Fibroblast of lung (primary cell): Measurements from ENCODE around the gene ARRDC1. TPM values are rescaled to one million over a fixed set of nuclear protein-coding genes. Genes with fewer than 3 reads are reported as not detected.
A peak's percentile ranks its signal among the peaks of the same experiment; 100 is the strongest.

Experiments used
- DNase-seq, 2 donors: peaks; one replicate each; pipeline versions ENCODE4 v3.0.0 to v3.0.0-alpha.2; 2010; ENCODE audit warnings: low read depth in 2 of 2
- H2AFZ ChIP-seq: 2 replicates; pipeline ENCODE4 v1.5.1; 2012; ENCODE audit warnings: low read length, control low read depth, inconsistent platforms
- H3K27ac ChIP-seq: 2 replicates; pipeline ENCODE4 v1.5.1; 2011; ENCODE audit warnings: low read length, control low read depth; ENCODE audit not compliant: insufficient read depth
- H3K27me3 ChIP-seq: 2 replicates; pipeline ENCODE4 v1.5.1; 2011; ENCODE audit warnings: mild to moderate bottlenecking, low read length; ENCODE audit not compliant: control insufficient read depth, insufficient read depth
- H3K36me3 ChIP-seq: 2 replicates; pipeline ENCODE4 v1.5.1; 2011; ENCODE audit warnings: low read length; ENCODE audit not compliant: control insufficient read depth, insufficient read depth
- H3K4me1 ChIP-seq: 2 replicates; pipeline ENCODE4 v1.5.1; 2011; ENCODE audit warnings: low read length; ENCODE audit not compliant: control insufficient read depth, insufficient read depth; ENCODE audit errors: extremely low read depth
- H3K4me2 ChIP-seq: 2 replicates; pipeline ENCODE4 v1.5.1; 2011; ENCODE audit warnings: low read length, control low read depth; ENCODE audit not compliant: insufficient read depth; ENCODE audit errors: extremely low read depth
- H3K4me3 ChIP-seq, 4 experiments: fragments of 200-600 bp in 1 of 4; sonication (generic) in 1 of 4; replicated peaks in 1 of 4; 2 replicates each; pipeline ENCODE4 v1.5.1; 2011 to 2016; ENCODE audit warnings: low read length in 4 of 4, low read depth in 3 of 4, mild to moderate bottlenecking in 3 of 4, control low read depth in 2 of 4, inconsistent platforms in 1 of 4, mixed read lengths in 1 of 4; ENCODE audit not compliant: insufficient read depth in 1 of 4; ENCODE audit errors: control extremely low read depth in 1 of 4
- H3K79me2 ChIP-seq: 2 replicates; pipeline ENCODE4 v1.5.1; 2012; ENCODE audit warnings: mild to moderate bottlenecking, low read length, inconsistent platforms; ENCODE audit not compliant: control insufficient read depth, insufficient read depth
- H3K9ac ChIP-seq: 2 replicates; pipeline ENCODE4 v1.5.1; 2011; ENCODE audit warnings: mild to moderate bottlenecking, low read length, control low read depth; ENCODE audit not compliant: insufficient read depth
- H3K9me3 ChIP-seq: 2 replicates; pipeline ENCODE4 v1.5.1; 2012; ENCODE audit warnings: low read depth, low read length; ENCODE audit not compliant: control insufficient read depth, insufficient read depth
- H4K20me1 ChIP-seq: 2 replicates; pipeline ENCODE4 v1.5.1; 2011; ENCODE audit warnings: low read length; ENCODE audit not compliant: control insufficient read depth, insufficient read depth; ENCODE audit errors: extremely low read depth
- CTCF ChIP-seq, 2 donors: IDR thresholded peaks in 1 of 2; conservative IDR thresholded peaks in 1 of 2; 1 replicate in 1 of 2; 2 replicates in 1 of 2; pipeline ENCODE4 v1.5.1; 2011 to 2012; ENCODE audit warnings: low read length in 2 of 2, control low read depth in 1 of 2, inconsistent platforms in 1 of 2, low read depth in 1 of 2, mild to moderate bottlenecking in 1 of 2
- EZH2 ChIP-seq: IDR thresholded peaks from 2 replicates; pipeline ENCODE4 v1.5.1; 2012; ENCODE audit warnings: low read length, control low read depth, mild to moderate bottlenecking; ENCODE audit errors: missing control alignments
- polyA plus RNA-seq, 2 donors: library from polyadenylated mRNA; depleted of rRNA in 1 of 2; stranded (reverse) in 1 of 2; unstranded in 1 of 2; fragments of >200 nt; gene quantifications; 2 replicates each; pipeline ENCODE4 v1.2.1, GENCODE V29; 2011 to 2012; ENCODE audit warnings: missing spikeins in 1 of 2
- total RNA-seq: library from RNA; depleted of rRNA; stranded (reverse); fragments of >200 nt; gene quantifications from 2 replicates; pipeline ENCODE4 v1.2.1, GENCODE V29; 2014

The ARRDC1 gene
- total and polyA plus RNA-seq, 2 donors (not counting 1 experiment from before 2014, with no cell fraction given), result 8.3 to 17.2 TPM

GRCh38 chr9:137575364-137575715 lies 30.1 kb upstream of the ARRDC1 start:
- Histone ChIP-seq H3K9ac (no peak overlapping the region), H3K27ac (no peak overlapping the region), H3K36me3 (peaks cover 12% of the 10 kb centered on the region), H4K20me1 (no peaks in the 10 kb centered on the region), H3K79me2 (peaks cover 32% of the 10 kb centered on the region), H2AFZ (no peak overlapping the region), H3K9me3 (no peaks in the 10 kb centered on the region), H3K4me2 (no peak overlapping the region), H3K27me3 (no peaks in the 10 kb centered on the region), H3K4me3 (no peak overlapping the region), H3K4me1 (peaks cover 7% of the 10 kb centered on the region)
- DNase-seq, result peak in 1 of 2 donors; percentile 19
- TF ChIP-seq EZH2, result no peak
- TF ChIP-seq CTCF (conservative IDR thresholded peaks at IDR 0.05 in 1 of 2, IDR thresholded peaks at IDR 0.05 in 1 of 2; ENCODE audit: low read depth in 1 of 2, low read length in 2 of 2), result no peak

GRCh38 chr9:137575716-137576411 lies 29.6 kb upstream of the ARRDC1 start:
- H3K27me3 ChIP-seq, result no peaks in the 10 kb centered on the region
- no peak for DNase-seq
- peaks cover 30% of the 10 kb centered on the region for H3K79me2 ChIP-seq
- H3K27ac ChIP-seq, result no peak overlapping the region
- H3K9ac ChIP-seq, result no peak overlapping the region
- TF ChIP-seq EZH2, result no peak
- TF ChIP-seq CTCF (conservative IDR thresholded peaks at IDR 0.05 in 1 of 2, IDR thresholded peaks at IDR 0.05 in 1 of 2; ENCODE audit: low read depth in 1 of 2, low read length in 2 of 2), result no peak
- peaks cover 9% of the 10 kb centered on the region for H3K36me3 ChIP-seq
- H3K4me3 ChIP-seq, result no peak overlapping the region
- H3K9me3 ChIP-seq, result no peaks in the 10 kb centered on the region
- H3K4me1 ChIP-seq, result peaks cover 7% of the 10 kb centered on the region
- H3K4me2 ChIP-seq, result no peak overlapping the region
- H4K20me1 ChIP-seq, result no peaks in the 10 kb centered on the region
- no peak overlapping the region for H2AFZ ChIP-seq

GRCh38 chr9:137578518-137579258 lies 26.8 kb upstream of the ARRDC1 start, which contains the start of gene DPH7:
Gene DPH7, minus strand, starts transcription at chr9:137578925. Its CDS starts 148 bp downstream, at chr9:137578777.
- no peaks in the 10 kb centered on the region for H3K27me3 ChIP-seq
- H4K20me1 ChIP-seq, result no peaks in the 10 kb centered on the region
- peaks cover 17% of the 10 kb centered on the region for H3K36me3 ChIP-seq
- peaks cover 7% of the 10 kb centered on the region for H3K4me1 ChIP-seq
- H3K27ac ChIP-seq, result peak within 1 kb of the TSS; percentile 69
- H3K9ac ChIP-seq, result peak within 1 kb of the TSS; percentile 75
- H2AFZ ChIP-seq, result peak within 1 kb of the TSS; percentile 90
- peak within 1 kb of the TSS; percentile 94 for H3K4me2 ChIP-seq
- H3K9me3 ChIP-seq, result no peaks in the 10 kb centered on the region
- H3K79me2 ChIP-seq, result peaks cover 30% of the 10 kb centered on the region
- peak; percentile 85 to 88 for DNase-seq
- H3K4me3 ChIP-seq, result peak within 1 kb of the TSS; percentile 56 to 87 (median 80)
- TF ChIP-seq CTCF (conservative IDR thresholded peaks at IDR 0.05 in 1 of 2, IDR thresholded peaks at IDR 0.05 in 1 of 2; ENCODE audit: low read depth in 1 of 2, low read length in 2 of 2) (peak; percentile 71 to 72), EZH2 (no peak)
